ENCODE results near the gene SOHLH1. TPM values are rescaled to one million over a fixed set of nuclear protein-coding genes. Genes with fewer than 3 reads are reported as not detected.

SOHLH1 gene
- total RNA-seq, 2 experiments from 2014 or later: not detected

GRCh38 chr9:135705376-135705775 is 6.1 kb upstream of the SOHLH1 start:
- H3K9me3 ChIP-seq (ENCODE audit: low read length): no peaks in the 10 kb centered on the region
- no peaks in the 10 kb centered on the region for H4K20me1 ChIP-seq (ENCODE audit: insufficient read depth, low read length)
- no peak overlapping the region for H3K4me3 ChIP-seq (ENCODE audit: low read depth, low read length, poor library complexity, severe bottlenecking)
- no peaks in the 10 kb centered on the region for H3K79me2 ChIP-seq (ENCODE audit: insufficient read depth, low read depth, low read length)
- no TSS peak for BruUV-seq (replicated peaks)
- ChIA-PET CTCF (ENCODE audit: unreplicated experiment) (no interaction called here), POLR2A (no interaction called here)
- DNase-seq (ENCODE audit: low spot score): no peak
- H3K27ac ChIP-seq (ENCODE audit: low read depth, low read length, poor library complexity, severe bottlenecking): no peak overlapping the region
- H3K9me2 ChIP-seq (ENCODE audit: insufficient read depth, low read length): no peaks in the 10 kb centered on the region
- TF ChIP-seq EZH2phosphoT487 (IDR thresholded peaks at IDR 0.05; ENCODE audit: borderline replicate concordance, low read depth, low read length) (no peak), CTCF (conservative IDR thresholded peaks at IDR 0.05; ENCODE audit: low read length) (no peak)
- no peak overlapping the region for H3K4me2 ChIP-seq (ENCODE audit: low read length)
- H2AFZ ChIP-seq (ENCODE audit: low read length): no peak overlapping the region
- no peaks in the 10 kb centered on the region for H3K36me3 ChIP-seq (ENCODE audit: insufficient read depth, low read length)
- no peaks in the 10 kb centered on the region for H3K4me1 ChIP-seq (ENCODE audit: insufficient read depth, low read length, poor library complexity, severe bottlenecking)
- intact Hi-C loops (cut with micrococcal nuclease; ENCODE audit: unreplicated experiment): no loop called here

- Histone ChIP-seq H3K4me2 (ENCODE audit: low read length) (no peak overlapping the region), H3K9me3 (ENCODE audit: low read length) (no peaks in the 10 kb centered on the region), H2AFZ (ENCODE audit: low read length) (no peak overlapping the region), H3K4me3 (ENCODE audit: low read depth, low read length, poor library complexity, severe bottlenecking) (no peak overlapping the region), H3K4me1 (ENCODE audit: insufficient read depth, low read length, poor library complexity, severe bottlenecking) (no peaks in the 10 kb centered on the region), H4K20me1 (ENCODE audit: insufficient read depth, low read length) (no peaks in the 10 kb centered on the region), H3K9me2 (ENCODE audit: insufficient read depth, low read length) (no peaks in the 10 kb centered on the region), H3K36me3 (ENCODE audit: insufficient read depth, low read length) (no peaks in the 10 kb centered on the region), H3K79me2 (ENCODE audit: insufficient read depth, low read depth, low read length) (no peaks in the 10 kb centered on the region), H3K27ac (ENCODE audit: low read depth, low read length, poor library complexity, severe bottlenecking) (no peak overlapping the region)
- TF ChIP-seq CTCF (conservative IDR thresholded peaks at IDR 0.05; ENCODE audit: low read length) (no peak), EZH2phosphoT487 (IDR thresholded peaks at IDR 0.05; ENCODE audit: borderline replicate concordance, low read depth, low read length) (no peak)
- DNase-seq (ENCODE audit: low spot score): no peak
- POLR2A ChIA-PET: interaction anchor here (0.5 kb wide), 1 partner anchor 36 kb away, joined by 3 read pairs; no protein-coding TSS in a partner anchor
- BruUV-seq (replicated peaks): no TSS peak
- CTCF ChIA-PET (ENCODE audit: unreplicated experiment): no interaction called here
- intact Hi-C loops (cut with micrococcal nuclease; ENCODE audit: unreplicated experiment): no loop called here
Measured at GRCh38 chr9:135704483-135704882, 5.2 kb upstream of the SOHLH1 start.

GRCh38 chr9:135703726-135704125 is 4.4 kb upstream of the SOHLH1 start:
- Histone ChIP-seq H3K9me3 (ENCODE audit: low read length) (no peaks in the 10 kb centered on the region), H3K4me1 (ENCODE audit: insufficient read depth, low read length, poor library complexity, severe bottlenecking) (no peaks in the 10 kb centered on the region), H2AFZ (ENCODE audit: low read length) (no peak overlapping the region), H3K9me2 (ENCODE audit: insufficient read depth, low read length) (no peaks in the 10 kb centered on the region), H3K4me2 (ENCODE audit: low read length) (no peak overlapping the region), H3K27ac (ENCODE audit: low read depth, low read length, poor library complexity, severe bottlenecking) (no peak overlapping the region), H3K79me2 (ENCODE audit: insufficient read depth, low read depth, low read length) (no peaks in the 10 kb centered on the region), H4K20me1 (ENCODE audit: insufficient read depth, low read length) (no peaks in the 10 kb centered on the region), H3K4me3 (ENCODE audit: low read depth, low read length, poor library complexity, severe bottlenecking) (no peak overlapping the region), H3K36me3 (ENCODE audit: insufficient read depth, low read length) (no peaks in the 10 kb centered on the region)
- POLR2A ChIA-PET: interaction anchor here (0.5 kb wide), 1 partner anchor 37 kb away, joined by 3 read pairs; no protein-coding TSS in a partner anchor
- intact Hi-C loops (cut with micrococcal nuclease; ENCODE audit: unreplicated experiment): no loop called here
- DNase-seq (ENCODE audit: low spot score): no peak
- CTCF ChIA-PET (ENCODE audit: unreplicated experiment): interaction anchor here (0.7 kb wide), 1 partner anchor 10 kb away, joined by 5 read pairs; no protein-coding TSS in a partner anchor
- BruUV-seq (replicated peaks): no TSS peak
- TF ChIP-seq CTCF (conservative IDR thresholded peaks at IDR 0.05; ENCODE audit: low read length) (no peak), EZH2phosphoT487 (IDR thresholded peaks at IDR 0.05; ENCODE audit: borderline replicate concordance, low read depth, low read length) (no peak)
